NOMO-1 (cell line): ENCODE data around the gene XDH.
A peak's percentile ranks its signal among the peaks of the same experiment; 100 is the strongest.

Source experiments
- DNase-seq, 2 experiments: peaks; one replicate each; lab custom pipeline; 2025; ENCODE audit not compliant: unreplicated experiment in 2 of 2; lab: John Stamatoyannopoulos, UW

The XDH gene

GRCh38 chr2:31414601-31415241 lies at the start of gene XDH:
TSS of gene XDH (minus strand) at chr2:31414742. CDS start at chr2:31414666, 76 bp downstream.
- peak in 1 of 2 experiments; percentile 21 for DNase-seq

GRCh38 chr2:31457651-31458050 lies 43.1 kb upstream of the XDH start:
- DNase-seq, result no peak

GRCh38 chr2:31446848-31447247 lies 32.3 kb upstream of the XDH start:
- no peak for DNase-seq

- DNase-seq, result no peak
These were observed 27.8 kb upstream of the XDH start for GRCh38 chr2:31442376-31442775.

- DNase-seq, result no peak
These were observed 26.2 kb upstream of the XDH start for GRCh38 chr2:31440764-31441163.

GRCh38 chr2:31434911-31435310 lies 20.4 kb upstream of the XDH start:
- DNase-seq, result no peak

GRCh38 chr2:31433541-31433940 lies 19.0 kb upstream of the XDH start:
- no peak for DNase-seq

GRCh38 chr2:31430439-31431165 lies 16.1 kb upstream of the XDH start:
- DNase-seq, result no peak

- DNase-seq, result no peak
These were observed 15.4 kb upstream of the XDH start for GRCh38 chr2:31429759-31430438.

GRCh38 chr2:31429040-31429439 lies 14.5 kb upstream of the XDH start:
- no peak for DNase-seq

GRCh38 chr2:31428001-31428418 lies 13.5 kb upstream of the XDH start:
- no peak for DNase-seq

- DNase-seq, result no peak
These were observed 11.6 kb upstream of the XDH start for GRCh38 chr2:31426096-31426495.

GRCh38 chr2:31421634-31422033 lies 7.1 kb upstream of the XDH start:
- no peak for DNase-seq

GRCh38 chr2:31420936-31421335 lies 6.4 kb upstream of the XDH start:
- DNase-seq, result no peak

- DNase-seq, result no peak
These were observed 4.8 kb upstream of the XDH start for GRCh38 chr2:31419386-31419785.

GRCh38 chr2:31415421-31415820 lies 879 bp upstream of the XDH start:
- no peak for DNase-seq

- DNase-seq, result no peak
These were observed 536 bp downstream of the XDH start for GRCh38 chr2:31413862-31414550.

- DNase-seq, result no peak
These were observed 1.5 kb downstream of the XDH start for GRCh38 chr2:31413025-31413424.

GRCh38 chr2:31411771-31412170 lies 2.8 kb downstream of the XDH start:
- DNase-seq, result no peak

- DNase-seq, result no peak
These were observed 7.8 kb downstream of the XDH start for GRCh38 chr2:31406593-31407385.

GRCh38 chr2:31404827-31405226 lies 9.7 kb downstream of the XDH start:
- DNase-seq, result no peak
